Ishikawa (cell line): ENCODE measurements around the gene TOMT.

Experiments used
- CEBPB ChIP-seq: IDR thresholded peaks from 2 replicates; pipeline ENCODE4 v1.6.1; 2012
- CREB1 ChIP-seq: IDR thresholded peaks from 2 replicates; pipeline ENCODE4 v1.6.1; 2012; ENCODE audit warnings: low read depth
- EGR1 ChIP-seq: IDR thresholded peaks from 2 replicates; pipeline ENCODE4 v1.6.1; 2012
- EP300 ChIP-seq: IDR thresholded peaks from 2 replicates; pipeline ENCODE4 v1.6.1; 2012; ENCODE audit warnings: borderline replicate concordance
- FOXM1 ChIP-seq: IDR thresholded peaks from 2 replicates; pipeline ENCODE4 v1.6.1; 2012; ENCODE audit warnings: low read depth, borderline replicate concordance
- MAX ChIP-seq: IDR thresholded peaks from 2 replicates; pipeline ENCODE4 v1.6.1; 2012
- NFIC ChIP-seq: IDR thresholded peaks from 2 replicates; pipeline ENCODE4 v1.6.1; 2012
- RAD21 ChIP-seq: IDR thresholded peaks from 2 replicates; pipeline ENCODE4 v1.6.1; 2012; ENCODE audit warnings: low read depth
- TAF1 ChIP-seq: IDR thresholded peaks from 2 replicates; pipeline ENCODE4 v1.6.1; 2012; ENCODE audit warnings: low read depth, mild to moderate bottlenecking
- TCF12 ChIP-seq: IDR thresholded peaks from 2 replicates; pipeline ENCODE4 v1.6.1; 2012; ENCODE audit warnings: low read depth
- TEAD4 ChIP-seq: IDR thresholded peaks from 2 replicates; pipeline ENCODE4 v1.6.1; 2012
- YY1 ChIP-seq: IDR thresholded peaks from 2 replicates; pipeline ENCODE4 v1.6.1; 2012; ENCODE audit warnings: low read depth
- ZBTB7A ChIP-seq: IDR thresholded peaks from 2 replicates; pipeline ENCODE4 v1.6.1; 2012; ENCODE audit warnings: low read depth
- TF ChIP-seq, protein P1 (sequence below): IDR thresholded peaks from 2 replicates; pipeline ENCODE4 v1.6.1; 2012
- TF ChIP-seq, protein P2 (sequence below): IDR thresholded peaks from 2 replicates; pipeline ENCODE4 v1.6.1; 2012; ENCODE audit warnings: low read depth, mild to moderate bottlenecking

Gene TOMT

GRCh38 chr11:72125956-72126355 is 20.2 kb downstream of the TOMT start:
- TF ChIP-seq YY1 (no peak), RAD21 (no peak), EGR1 (no peak), MAX (no peak), FOXM1 (no peak), CEBPB (no peak), TAF1 (no peak), TEAD4 (no peak), NFIC (no peak), CREB1 (no peak), TCF12 (no peak), ZBTB7A (no peak), EP300 (no peak)
- TF ChIP-seq, protein P1, sequence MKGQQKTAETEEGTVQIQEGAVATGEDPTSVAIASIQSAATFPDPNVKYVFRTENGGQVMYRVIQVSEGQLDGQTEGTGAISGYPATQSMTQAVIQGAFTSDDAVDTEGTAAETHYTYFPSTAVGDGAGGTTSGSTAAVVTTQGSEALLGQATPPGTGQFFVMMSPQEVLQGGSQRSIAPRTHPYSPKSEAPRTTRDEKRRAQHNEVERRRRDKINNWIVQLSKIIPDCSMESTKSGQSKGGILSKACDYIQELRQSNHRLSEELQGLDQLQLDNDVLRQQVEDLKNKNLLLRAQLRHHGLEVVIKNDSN = no peak
- TF ChIP-seq, protein P2, sequence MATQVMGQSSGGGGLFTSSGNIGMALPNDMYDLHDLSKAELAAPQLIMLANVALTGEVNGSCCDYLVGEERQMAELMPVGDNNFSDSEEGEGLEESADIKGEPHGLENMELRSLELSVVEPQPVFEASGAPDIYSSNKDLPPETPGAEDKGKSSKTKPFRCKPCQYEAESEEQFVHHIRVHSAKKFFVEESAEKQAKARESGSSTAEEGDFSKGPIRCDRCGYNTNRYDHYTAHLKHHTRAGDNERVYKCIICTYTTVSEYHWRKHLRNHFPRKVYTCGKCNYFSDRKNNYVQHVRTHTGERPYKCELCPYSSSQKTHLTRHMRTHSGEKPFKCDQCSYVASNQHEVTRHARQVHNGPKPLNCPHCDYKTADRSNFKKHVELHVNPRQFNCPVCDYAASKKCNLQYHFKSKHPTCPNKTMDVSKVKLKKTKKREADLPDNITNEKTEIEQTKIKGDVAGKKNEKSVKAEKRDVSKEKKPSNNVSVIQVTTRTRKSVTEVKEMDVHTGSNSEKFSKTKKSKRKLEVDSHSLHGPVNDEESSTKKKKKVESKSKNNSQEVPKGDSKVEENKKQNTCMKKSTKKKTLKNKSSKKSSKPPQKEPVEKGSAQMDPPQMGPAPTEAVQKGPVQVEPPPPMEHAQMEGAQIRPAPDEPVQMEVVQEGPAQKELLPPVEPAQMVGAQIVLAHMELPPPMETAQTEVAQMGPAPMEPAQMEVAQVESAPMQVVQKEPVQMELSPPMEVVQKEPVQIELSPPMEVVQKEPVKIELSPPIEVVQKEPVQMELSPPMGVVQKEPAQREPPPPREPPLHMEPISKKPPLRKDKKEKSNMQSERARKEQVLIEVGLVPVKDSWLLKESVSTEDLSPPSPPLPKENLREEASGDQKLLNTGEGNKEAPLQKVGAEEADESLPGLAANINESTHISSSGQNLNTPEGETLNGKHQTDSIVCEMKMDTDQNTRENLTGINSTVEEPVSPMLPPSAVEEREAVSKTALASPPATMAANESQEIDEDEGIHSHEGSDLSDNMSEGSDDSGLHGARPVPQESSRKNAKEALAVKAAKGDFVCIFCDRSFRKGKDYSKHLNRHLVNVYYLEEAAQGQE = no peak

- TF ChIP-seq YY1 = no peak
- no peak for TF ChIP-seq MAX
- TF ChIP-seq, protein P2 = no peak
- no peak for TF ChIP-seq EP300
- TF ChIP-seq TCF12 = no peak
- TF ChIP-seq, protein P1 = no peak
- no peak for TF ChIP-seq NFIC
Measured at GRCh38 chr11:72127923-72128322, 22.2 kb downstream of the TOMT start.

- no peak for TF ChIP-seq FOXM1
- no peak for TF ChIP-seq NFIC
- TF ChIP-seq TEAD4 = no peak
- TF ChIP-seq CEBPB = no peak
- TF ChIP-seq, protein P2 = no peak
- TF ChIP-seq ZBTB7A = no peak
Measured at GRCh38 chr11:72129381-72129780, 23.7 kb downstream of the TOMT start.

- TF ChIP-seq NFIC (no peak), FOXM1 (no peak), TAF1 (no peak), YY1 (no peak), CREB1 (no peak), EGR1 (no peak)
- TF ChIP-seq, protein P2 = no peak
Measured at GRCh38 chr11:72132646-72133045, 26.9 kb downstream of the TOMT start.
